Measurements from ENCODE around the gene TDRD7. TPM values are rescaled to one million over a fixed set of nuclear protein-coding genes. Genes with fewer than 3 reads are reported as not detected.

Gene TDRD7
- total RNA-seq, 1 experiment from 2014 or later: 22.0 TPM

DNA sequence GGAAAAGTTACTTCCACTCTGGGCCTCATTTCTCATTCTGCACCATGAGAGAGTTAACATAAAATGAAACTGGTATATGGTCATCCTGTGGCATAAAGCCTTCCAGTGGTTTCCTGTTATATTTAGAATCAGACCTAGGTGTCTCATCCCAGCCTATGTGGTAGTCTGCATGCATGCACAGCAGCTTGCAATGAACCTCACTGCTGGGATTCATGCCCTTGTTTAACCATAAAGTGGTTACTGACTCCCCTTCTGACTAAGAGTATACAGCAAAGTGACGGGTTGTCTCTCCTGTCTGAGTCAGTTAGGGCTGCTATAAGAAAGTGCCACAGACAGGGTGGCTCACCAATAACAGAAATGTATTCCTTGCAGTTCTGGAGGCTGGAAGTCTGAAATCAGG is 14.7 kb upstream of the TDRD7 start:
- H3K27me3 ChIP-seq (replicated peaks; ENCODE audit: control insufficient read depth, insufficient read depth, low read length): no peaks in the 10 kb centered on the region
- Mint-ChIP-seq H3K27me3 (ENCODE audit: insufficient read depth, unreplicated experiment) (no peaks in the 10 kb centered on the region), H3K36me3 (ENCODE audit: insufficient read depth, unreplicated experiment) (no peaks in the 10 kb centered on the region), H3K27ac (ENCODE audit: unreplicated experiment) (no peak overlapping the region), H3K9me3 (ENCODE audit: unreplicated experiment) (peaks cover 12% of the 10 kb centered on the region), H3K4me3 (ENCODE audit: unreplicated experiment) (no peak overlapping the region), H3K4me1 (ENCODE audit: low read depth, unreplicated experiment) (no peaks in the 10 kb centered on the region)
- DNase-seq: no peak
- POLR2A ChIA-PET: no interaction called here
- CTCF ChIA-PET: no interaction called here
- no peaks in the 10 kb centered on the region; the same call in 1 of the 2 replicates for H3K9me3 ChIP-seq
- intact Hi-C loops (cut with micrococcal nuclease; ENCODE audit: unreplicated experiment): no loop called here
- H3K4me3 ChIP-seq (ENCODE audit: low read depth, low read length): no peak overlapping the region
- TF ChIP-seq, protein P1, sequence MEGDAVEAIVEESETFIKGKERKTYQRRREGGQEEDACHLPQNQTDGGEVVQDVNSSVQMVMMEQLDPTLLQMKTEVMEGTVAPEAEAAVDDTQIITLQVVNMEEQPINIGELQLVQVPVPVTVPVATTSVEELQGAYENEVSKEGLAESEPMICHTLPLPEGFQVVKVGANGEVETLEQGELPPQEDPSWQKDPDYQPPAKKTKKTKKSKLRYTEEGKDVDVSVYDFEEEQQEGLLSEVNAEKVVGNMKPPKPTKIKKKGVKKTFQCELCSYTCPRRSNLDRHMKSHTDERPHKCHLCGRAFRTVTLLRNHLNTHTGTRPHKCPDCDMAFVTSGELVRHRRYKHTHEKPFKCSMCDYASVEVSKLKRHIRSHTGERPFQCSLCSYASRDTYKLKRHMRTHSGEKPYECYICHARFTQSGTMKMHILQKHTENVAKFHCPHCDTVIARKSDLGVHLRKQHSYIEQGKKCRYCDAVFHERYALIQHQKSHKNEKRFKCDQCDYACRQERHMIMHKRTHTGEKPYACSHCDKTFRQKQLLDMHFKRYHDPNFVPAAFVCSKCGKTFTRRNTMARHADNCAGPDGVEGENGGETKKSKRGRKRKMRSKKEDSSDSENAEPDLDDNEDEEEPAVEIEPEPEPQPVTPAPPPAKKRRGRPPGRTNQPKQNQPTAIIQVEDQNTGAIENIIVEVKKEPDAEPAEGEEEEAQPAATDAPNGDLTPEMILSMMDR (IDR thresholded peaks at IDR 0.05; ENCODE audit: insufficient read depth in 1 of 2, low read depth in 1 of 2, low read length in 1 of 2, severe bottlenecking in 1 of 2, unreplicated experiment in 1 of 2): no peak
- no peaks in the 10 kb centered on the region for H3K4me1 ChIP-seq
- no TSS peak for BruUV-seq (replicated peaks)
- H3K36me3 ChIP-seq (ENCODE audit: control insufficient read depth, insufficient read depth, low read length): no peaks in the 10 kb centered on the region

DNA sequence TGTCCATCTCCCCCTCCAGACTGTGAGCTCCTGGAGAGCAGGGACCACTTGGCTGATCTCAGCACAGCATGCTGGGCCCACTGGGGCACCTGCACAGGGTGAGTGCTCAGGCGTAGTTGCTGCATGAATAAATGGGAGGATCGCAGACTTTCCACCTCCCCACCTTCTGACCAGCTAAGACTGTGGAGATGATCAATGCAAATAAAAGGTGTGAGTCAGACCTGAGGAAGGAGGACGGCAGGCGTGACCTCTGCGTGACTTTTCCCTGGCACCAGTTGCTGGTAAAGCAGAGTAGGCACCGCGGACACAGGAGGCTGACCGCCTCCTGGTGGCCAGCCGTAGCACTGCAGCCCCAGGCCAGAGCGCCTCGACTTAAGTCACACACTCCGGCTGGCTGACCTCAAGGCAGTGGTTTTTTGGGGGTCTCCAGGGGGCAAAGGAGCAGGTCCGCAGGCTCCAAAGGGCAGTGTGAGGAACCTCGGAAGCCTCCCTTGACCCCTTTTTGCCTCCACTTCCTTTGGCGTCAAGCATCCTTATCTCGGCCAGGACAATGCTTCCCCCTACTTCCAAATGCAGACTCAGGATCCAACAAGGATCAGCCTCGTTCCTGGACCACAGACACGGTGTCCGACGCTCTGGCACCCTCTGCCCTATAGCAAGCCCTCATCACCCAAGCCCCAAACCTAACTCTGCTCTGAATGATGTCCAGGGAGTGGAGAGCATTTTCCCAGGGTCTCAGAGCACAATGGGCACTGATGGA is 12.7 kb upstream of the TDRD7 start:
- Mint-ChIP-seq H3K4me1 (ENCODE audit: low read depth, unreplicated experiment) (no peaks in the 10 kb centered on the region), H3K36me3 (ENCODE audit: insufficient read depth, unreplicated experiment) (no peaks in the 10 kb centered on the region), H3K9me3 (ENCODE audit: unreplicated experiment) (peaks cover 10% of the 10 kb centered on the region), H3K27me3 (ENCODE audit: insufficient read depth, unreplicated experiment) (no peaks in the 10 kb centered on the region), H3K27ac (ENCODE audit: unreplicated experiment) (peak overlapping the region; percentile 5), H3K4me3 (ENCODE audit: unreplicated experiment) (no peak overlapping the region)
- H3K36me3 ChIP-seq (ENCODE audit: control insufficient read depth, insufficient read depth, low read length): no peaks in the 10 kb centered on the region
- TF ChIP-seq, protein P1 (IDR thresholded peaks at IDR 0.05; ENCODE audit: insufficient read depth in 1 of 2, low read depth in 1 of 2, low read length in 1 of 2, severe bottlenecking in 1 of 2, unreplicated experiment in 1 of 2): peak; percentile 66 to 78
- DNase-seq: peak in 1 of 2 experiments; percentile 22
- BruUV-seq (replicated peaks): no TSS peak
- POLR2A ChIA-PET: no interaction called here
- intact Hi-C loops (cut with micrococcal nuclease; ENCODE audit: unreplicated experiment): no loop called here
- H3K27me3 ChIP-seq (replicated peaks; ENCODE audit: control insufficient read depth, insufficient read depth, low read length): no peaks in the 10 kb centered on the region
- no peak overlapping the region for H3K4me3 ChIP-seq (ENCODE audit: low read depth, low read length)
- peaks cover 10% of the 10 kb centered on the region for H3K9me3 ChIP-seq
- CTCF ChIA-PET: no interaction called here
- H3K4me1 ChIP-seq: peaks cover 2% of the 10 kb centered on the region

DNA sequence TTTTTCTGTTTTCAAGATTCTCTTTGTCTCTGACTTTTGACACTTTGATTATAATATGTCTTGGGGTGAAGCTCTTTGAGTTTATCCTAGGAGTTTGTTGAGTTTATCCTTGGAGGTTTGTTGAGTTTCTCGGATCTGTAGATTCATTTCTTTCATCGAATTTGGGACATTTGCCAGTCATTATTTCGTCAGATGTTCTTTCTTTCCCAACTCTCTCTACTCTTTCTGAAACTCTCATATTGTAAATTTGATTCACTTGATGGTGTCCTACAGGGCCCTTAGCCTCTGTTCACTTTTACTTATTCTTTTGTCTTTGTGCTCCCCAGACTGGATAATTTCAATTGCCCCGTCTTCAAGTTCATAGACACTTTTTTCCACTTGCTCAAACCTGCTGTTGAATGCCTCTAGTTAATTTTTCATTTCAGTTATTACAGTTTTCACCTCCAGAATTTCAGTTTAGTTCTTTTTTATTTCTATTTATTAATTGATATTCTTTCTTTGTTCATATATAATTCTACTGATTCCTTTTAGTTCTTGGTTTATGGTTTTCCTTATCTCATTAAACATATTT is 8.1 kb upstream of the TDRD7 start:
- Mint-ChIP-seq H3K9me3 (ENCODE audit: unreplicated experiment) (peaks cover 12% of the 10 kb centered on the region), H3K27me3 (ENCODE audit: insufficient read depth, unreplicated experiment) (no peaks in the 10 kb centered on the region), H3K4me3 (ENCODE audit: unreplicated experiment) (no peak overlapping the region), H3K4me1 (ENCODE audit: low read depth, unreplicated experiment) (peaks cover 36% of the 10 kb centered on the region), H3K36me3 (ENCODE audit: insufficient read depth, unreplicated experiment) (peaks cover 5% of the 10 kb centered on the region), H3K27ac (ENCODE audit: unreplicated experiment) (peak overlapping the region; percentile 71)
- CTCF ChIA-PET: interaction anchor here (0.8 to 1.1 kb wide), 3 partner anchors 9 to 547 kb away, joined by 3 to 5 read pairs (median 4); partner anchors contain the start of gene TDRD7
- POLR2A ChIA-PET: interaction anchor here (1.3 kb wide), 1 partner anchor 229 kb away, joined by 7 read pairs; the partner anchor contains the start of genes NCBP1 and TSTD2
- no peaks in the 10 kb centered on the region for H3K27me3 ChIP-seq (replicated peaks; ENCODE audit: control insufficient read depth, insufficient read depth, low read length)
- peaks cover 1% of the 10 kb centered on the region; the same call in 1 of the 2 replicates for H3K36me3 ChIP-seq (ENCODE audit: control insufficient read depth, insufficient read depth, low read length)
- intact Hi-C loops (cut with micrococcal nuclease; ENCODE audit: unreplicated experiment): no loop called here
- TF ChIP-seq, protein P1 (IDR thresholded peaks at IDR 0.05; ENCODE audit: insufficient read depth in 1 of 2, low read depth in 1 of 2, low read length in 1 of 2, severe bottlenecking in 1 of 2, unreplicated experiment in 1 of 2): no peak
- DNase-seq: no peak
- no TSS peak for BruUV-seq (replicated peaks)
- H3K4me3 ChIP-seq (ENCODE audit: low read depth, low read length): no peak overlapping the region
- H3K9me3 ChIP-seq: peaks cover 15% of the 10 kb centered on the region
- H3K4me1 ChIP-seq: peaks cover 35% of the 10 kb centered on the region
